ENCODE data around the gene SCRT2. TPM values are rescaled to one million over a fixed set of nuclear protein-coding genes. Genes with fewer than 3 reads are reported as not detected.

Gene SCRT2
- polyA plus RNA-seq, 1 of the 3 experiments (the other 2 are of a cell fraction): not detected

- TF ChIP-seq MAX (IDR thresholded peaks at IDR 0.05; ENCODE audit: low read depth) (no peak), JUND (IDR thresholded peaks at IDR 0.05) (no peak), EZH2phosphoT487 (IDR thresholded peaks at IDR 0.05; ENCODE audit: borderline replicate concordance, low read depth) (no peak), USF2 (IDR thresholded peaks at IDR 0.05; ENCODE audit: borderline replicate concordance, low read depth, low read length) (no peak)
These were observed 4.2 kb downstream of the SCRT2 start (continued) for GRCh38 chr20:671252-672030.

GRCh38 chr20:669573-669972, 6.0 kb downstream of the SCRT2 start:
- peaks cover 0 to 5% of the 10 kb centered on the region in 2 experiments; a peak in 1 of 4 replicates for H3K4me1 ChIP-seq (ENCODE audit: control insufficient read depth in 1 of 2, insufficient read depth in 2 of 2, low read depth in 1 of 2, low read length in 1 of 2)
- H3K4me3 ChIP-seq (ENCODE audit: low read depth in 2 of 2, low read length in 1 of 2): no peak overlapping the region
- peaks cover 8% of the 10 kb centered on the region; the same call in 1 of the 2 replicates for H3K27me3 ChIP-seq (ENCODE audit: insufficient read depth)
- H4K20me1 ChIP-seq (ENCODE audit: insufficient read depth): no peaks in the 10 kb centered on the region
- no peak overlapping the region for H3K9ac ChIP-seq
- no peak overlapping the region for H3K4me2 ChIP-seq
- no peaks in the 10 kb centered on the region for H3F3A ChIP-seq (replicated peaks; ENCODE audit: insufficient read depth)
- H3K27ac ChIP-seq (ENCODE audit: low read depth in 2 of 2, low read length in 1 of 2): no peak overlapping the region
- no peaks in the 10 kb centered on the region for H3K9me3 ChIP-seq
- WGBS (ENCODE audit: low lambda C conversion rate): 37% methylated on average over 6 of the region's 7 CpGs
- H3K79me2 ChIP-seq (ENCODE audit: insufficient read depth): no peaks in the 10 kb centered on the region
- TF ChIP-seq RCOR1 (IDR thresholded peaks at IDR 0.05; ENCODE audit: low read length) (no peak), MXI1 (IDR thresholded peaks at IDR 0.05; ENCODE audit: low read depth, low read length) (no peak), REST (IDR thresholded peaks at IDR 0.05; ENCODE audit: low read depth, low read length) (no peak)
- POLR2A ChIA-PET: interaction anchor here (1.5 kb wide), 1 partner anchor 30 kb away, joined by 3 read pairs; no protein-coding TSS in a partner anchor
- H3K36me3 ChIP-seq (replicated peaks in 1 of 2; ENCODE audit: control insufficient read depth in 1 of 2, insufficient read depth in 2 of 2, low read length in 1 of 2): no peaks in the 10 kb centered on the region
- no peak overlapping the region for H2AFZ ChIP-seq (ENCODE audit: low read depth)
- CTCF ChIA-PET: interaction anchor here (0.8 to 6.0 kb wide), 6 partner anchors 15 to 315 kb away, joined by 3 to 76 read pairs (median 12); no protein-coding TSS in a partner anchor
- no peaks in the 10 kb centered on the region for H3K9me2 ChIP-seq
- DNase-seq: no peak

GRCh38 chr20:668638-669037, 7.0 kb downstream of the SCRT2 start:
- H3K4me1 ChIP-seq (ENCODE audit: control insufficient read depth in 1 of 2, insufficient read depth in 2 of 2, low read depth in 1 of 2, low read length in 1 of 2): peaks cover 0 to 5% of the 10 kb centered on the region in 2 experiments; a peak in 1 of 4 replicates
- no peaks in the 10 kb centered on the region for H3K9me3 ChIP-seq
- H4K20me1 ChIP-seq (ENCODE audit: insufficient read depth): no peaks in the 10 kb centered on the region
- ChIA-PET POLR2A (no interaction called here), CTCF (interaction anchor here (0.7 to 6.0 kb wide), 17 partner anchors 8 to 107 kb away, joined by 3 to 76 read pairs (median 13); partner anchors contain the start of genes SCRT2 and SRXN1)
- no peak overlapping the region for H3K4me2 ChIP-seq
- H2AFZ ChIP-seq (ENCODE audit: low read depth): no peak overlapping the region
- WGBS (ENCODE audit: low lambda C conversion rate): 53% methylated on average over 3 of the region's 3 CpGs
- DNase-seq: no peak
- H3K9ac ChIP-seq: no peak overlapping the region
- H3K4me3 ChIP-seq (ENCODE audit: low read depth in 2 of 2, low read length in 1 of 2): no peak overlapping the region
- H3K36me3 ChIP-seq (replicated peaks in 1 of 2; ENCODE audit: control insufficient read depth in 1 of 2, insufficient read depth in 2 of 2, low read length in 1 of 2): no peaks in the 10 kb centered on the region
- H3K9me2 ChIP-seq: no peaks in the 10 kb centered on the region
- no peaks in the 10 kb centered on the region for H3F3A ChIP-seq (replicated peaks; ENCODE audit: insufficient read depth)
- H3K79me2 ChIP-seq (ENCODE audit: insufficient read depth): no peaks in the 10 kb centered on the region
- no peak overlapping the region for H3K27ac ChIP-seq (ENCODE audit: low read depth in 2 of 2, low read length in 1 of 2)
- H3K27me3 ChIP-seq (ENCODE audit: insufficient read depth): peaks cover 8% of the 10 kb centered on the region; the same call in 1 of the 2 replicates
- TF ChIP-seq TCF12 (IDR thresholded peaks at IDR 0.05) (no peak), NRF1 (IDR thresholded peaks at IDR 0.05; ENCODE audit: low read depth, low read length) (no peak), ZBTB33 (IDR thresholded peaks at IDR 0.05; ENCODE audit: borderline replicate concordance, low read depth) (no peak), YY1 (IDR thresholded peaks at IDR 0.05; ENCODE audit: low read depth) (no peak), NFIC (IDR thresholded peaks at IDR 0.05; ENCODE audit: borderline replicate concordance) (no peak), MAX (IDR thresholded peaks at IDR 0.05; ENCODE audit: low read depth) (no peak), ELF1 (IDR thresholded peaks at IDR 0.05) (no peak), USF2 (IDR thresholded peaks at IDR 0.05; ENCODE audit: borderline replicate concordance, low read depth, low read length) (no peak), FOSL2 (IDR thresholded peaks at IDR 0.05; ENCODE audit: borderline replicate concordance, low read depth) (no peak)

All from SK-N-SH (cell line).